UCSD-AML1 (cell line): Measurements from ENCODE around the gene GASK1B.

Source experiments
- DNase-seq: peaks from one replicate; lab custom pipeline; 2025; ENCODE audit not compliant: unreplicated experiment; lab: John Stamatoyannopoulos, UW

The GASK1B gene

DNA sequence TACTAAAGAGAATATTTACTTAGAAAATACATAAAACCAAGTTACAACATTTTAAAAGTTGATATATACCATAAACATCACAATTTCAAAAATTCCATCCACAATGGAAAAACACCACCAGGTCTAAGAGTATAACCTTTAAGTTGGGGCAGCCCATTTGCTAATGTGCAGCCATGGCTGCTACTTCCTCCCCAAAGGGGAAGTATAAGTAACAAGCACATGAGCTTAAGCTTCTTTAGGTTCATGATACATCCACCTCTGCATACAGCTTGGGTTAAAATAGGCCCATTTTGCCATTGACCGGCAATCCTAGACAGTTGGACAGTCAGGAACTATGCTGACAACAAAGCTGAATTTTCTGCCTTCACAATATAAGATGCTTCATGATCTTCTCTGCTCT is 16.6 kb upstream of the GASK1B start:
- DNase-seq = no peak

DNA sequence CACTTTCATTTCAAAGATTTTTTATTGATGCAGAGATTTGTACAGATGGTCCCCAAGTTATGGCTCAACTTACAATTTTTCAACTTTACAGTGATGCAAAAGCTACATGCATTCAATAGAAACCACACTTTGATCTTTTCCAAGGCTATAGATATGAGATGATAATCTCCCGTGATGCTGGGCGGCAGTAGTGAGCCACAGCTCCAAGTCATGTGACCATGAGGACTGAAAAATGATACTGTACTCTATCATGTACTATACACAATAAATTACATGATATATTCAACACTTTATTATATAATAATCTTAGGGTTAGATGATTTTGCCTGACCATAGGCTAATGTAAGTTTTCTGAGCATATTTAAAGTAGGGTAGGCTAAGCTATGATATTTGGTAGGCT is 14.0 kb upstream of the GASK1B start:
- DNase-seq = no peak

- DNase-seq = no peak
Measured at GRCh38 chr4:158182736-158183135, 9.9 kb upstream of the GASK1B start.

DNA sequence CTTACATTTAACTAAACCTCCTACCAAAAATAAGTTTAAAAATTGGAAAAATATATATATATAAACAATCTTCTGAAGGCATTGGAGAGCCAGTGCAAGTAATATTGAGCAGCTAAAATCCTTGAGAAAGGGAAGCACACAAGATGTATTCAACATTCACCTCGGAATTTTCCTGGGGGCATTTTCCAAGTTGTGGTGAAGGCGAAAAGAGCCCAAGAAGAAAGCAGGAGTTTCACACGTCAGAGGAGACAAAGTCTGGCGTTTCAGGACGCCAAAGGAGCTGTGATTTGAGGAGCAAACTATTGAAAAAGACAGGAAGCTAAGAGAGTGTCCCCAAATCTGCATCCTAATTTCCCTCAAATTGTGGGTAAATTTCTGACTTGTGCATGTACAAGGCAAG is 9.1 kb upstream of the GASK1B start:
- no peak for DNase-seq

DNA sequence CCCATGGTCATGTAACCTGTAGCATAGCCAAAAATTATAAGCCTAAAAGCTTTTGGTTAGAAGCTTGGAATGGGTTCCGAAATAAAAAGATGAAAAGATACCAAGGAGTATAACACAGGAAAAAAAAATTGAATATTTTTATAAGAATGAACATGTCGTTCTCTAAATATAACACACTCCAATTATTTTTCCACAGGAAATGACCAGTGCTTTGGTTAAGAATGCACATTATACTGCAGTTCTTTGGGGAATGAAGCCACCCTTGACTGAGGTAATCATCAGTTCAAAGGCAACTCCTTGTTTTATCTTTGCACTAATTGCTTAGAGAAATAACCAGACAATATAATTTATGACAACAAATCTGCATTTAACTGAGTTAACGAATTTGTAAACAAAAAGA is 6.6 kb upstream of the GASK1B start:
- no peak for DNase-seq

DNA sequence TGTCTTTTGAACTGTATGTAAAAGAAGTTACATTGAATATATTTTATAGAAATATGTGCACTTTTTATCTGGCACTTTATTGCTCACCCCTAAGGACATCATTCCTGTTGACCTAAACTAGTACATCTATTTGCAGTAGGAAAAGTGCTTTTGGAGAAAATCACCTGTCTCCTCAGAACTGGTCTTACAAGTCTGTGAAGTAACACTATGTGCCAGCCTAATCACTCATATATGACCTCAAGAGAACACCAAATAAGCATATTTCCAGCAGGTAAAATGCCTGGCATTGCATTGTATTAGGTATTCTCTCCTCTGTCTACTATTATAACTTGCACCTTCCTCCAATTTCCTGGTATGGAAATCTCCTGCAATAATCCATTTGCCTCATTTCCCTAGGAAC is 4.0 kb upstream of the GASK1B start:
- DNase-seq = no peak

GRCh38 chr4:158176108-158176507 is 3.3 kb upstream of the GASK1B start:
- no peak for DNase-seq

- peak; percentile 19 for DNase-seq
Measured at GRCh38 chr4:158170691-158171561, 1.9 kb downstream of the GASK1B start.

GRCh38 chr4:158169931-158170690 is 2.7 kb downstream of the GASK1B start:
- no peak for DNase-seq

- DNase-seq = no peak
Measured at GRCh38 chr4:158169506-158169905, 3.3 kb downstream of the GASK1B start.

DNA sequence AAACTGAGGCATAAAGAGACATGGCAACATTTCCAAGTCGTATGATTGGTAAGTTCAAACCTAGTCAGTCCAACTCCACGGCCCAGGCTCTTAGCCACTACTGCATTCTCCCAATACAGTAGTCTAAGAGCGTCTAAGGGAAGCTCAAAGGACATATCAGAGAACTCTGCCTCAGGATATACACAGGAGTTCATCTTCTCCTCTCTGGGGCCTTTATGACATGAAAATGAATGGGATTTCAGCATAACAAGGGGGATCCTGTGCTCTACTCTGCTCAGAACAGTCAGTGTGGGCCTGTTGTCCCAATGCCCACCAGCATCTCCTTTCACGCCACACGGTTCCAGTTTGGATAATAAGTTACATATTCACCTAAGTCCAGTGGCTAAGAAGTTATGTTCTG is 4.2 kb downstream of the GASK1B start:
- DNase-seq = no peak

DNA sequence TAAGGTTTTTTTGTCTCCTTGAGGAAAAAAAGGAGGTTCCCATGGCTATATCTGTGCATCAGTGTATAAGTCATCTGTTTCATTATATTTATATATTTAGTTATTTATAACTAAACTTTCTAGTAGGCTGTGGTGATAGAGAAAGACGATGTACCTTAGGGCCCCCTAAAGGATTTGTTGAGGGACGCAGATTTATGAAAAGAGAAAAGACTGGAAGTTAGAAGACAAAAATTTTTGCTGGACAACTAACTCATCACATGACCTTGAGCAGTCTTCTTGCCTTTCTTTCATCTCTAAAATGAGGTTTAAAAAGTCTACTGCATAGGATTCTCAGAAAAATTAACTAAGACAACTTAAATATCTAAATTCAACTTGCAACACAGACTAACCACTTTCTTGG is 6.1 kb downstream of the GASK1B start:
- no peak for DNase-seq

DNA sequence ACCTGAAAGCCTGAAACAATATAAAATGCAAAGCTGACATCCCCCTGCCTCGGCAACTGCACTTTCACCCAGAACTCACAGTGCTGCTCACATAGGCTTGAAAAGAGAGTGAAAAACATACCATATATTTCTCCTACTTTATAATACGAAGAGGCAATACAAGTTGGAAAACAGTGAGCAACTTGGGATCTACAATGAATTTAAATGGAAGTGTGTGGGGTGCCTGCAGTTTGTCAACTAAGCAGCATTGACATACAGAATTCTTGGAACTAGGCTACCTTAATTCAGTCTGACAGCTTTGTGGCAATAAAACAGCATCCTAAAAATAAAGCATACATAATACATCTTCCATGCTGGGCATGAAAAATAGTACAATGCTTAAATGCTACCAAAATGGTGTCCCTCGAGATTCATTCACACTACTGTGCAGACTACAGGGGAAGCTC is 8.0 kb downstream of the GASK1B start:
- no peak for DNase-seq

GRCh38 chr4:158163941-158164767 is 8.7 kb downstream of the GASK1B start:
- DNase-seq = no peak

GRCh38 chr4:158162631-158163030 is 10.2 kb downstream of the GASK1B start:
- no peak for DNase-seq

GRCh38 chr4:158161551-158162354 is 11.1 kb downstream of the GASK1B start:
- peak; percentile 19 for DNase-seq

- no peak for DNase-seq
Measured at GRCh38 chr4:158159718-158160094, 13.1 kb downstream of the GASK1B start.

DNA sequence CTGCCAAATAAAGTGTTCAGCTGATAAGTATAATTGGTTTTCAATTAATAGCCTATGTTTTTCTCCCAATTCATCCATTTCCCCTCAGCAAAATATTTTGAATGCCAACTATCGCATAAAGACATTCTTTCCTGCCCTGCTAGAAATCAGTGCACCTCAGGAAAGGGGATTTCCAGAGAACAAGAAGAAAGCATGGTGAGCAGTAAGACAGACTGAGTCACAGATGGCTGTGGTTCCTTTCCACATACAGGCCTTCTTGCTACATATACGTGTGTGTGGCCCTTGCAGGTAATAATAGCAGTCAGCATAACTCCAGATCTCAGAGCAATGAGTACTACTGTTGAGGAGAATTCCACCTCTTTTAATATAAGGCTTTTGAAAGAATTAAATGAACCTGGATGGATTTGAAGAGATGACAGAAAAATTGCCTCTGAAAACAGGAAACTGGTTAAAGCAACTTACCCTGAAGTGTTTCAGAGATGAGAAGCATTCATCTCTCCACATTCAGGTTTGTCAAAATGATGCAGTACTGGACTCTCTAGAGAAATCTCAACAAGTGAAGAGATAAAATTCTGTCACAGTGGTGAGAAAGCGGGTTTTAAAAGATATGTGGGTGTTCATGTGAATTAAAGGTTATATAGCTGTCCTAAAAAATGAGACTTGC is 13.6 kb downstream of the GASK1B start:
- no peak for DNase-seq

DNA sequence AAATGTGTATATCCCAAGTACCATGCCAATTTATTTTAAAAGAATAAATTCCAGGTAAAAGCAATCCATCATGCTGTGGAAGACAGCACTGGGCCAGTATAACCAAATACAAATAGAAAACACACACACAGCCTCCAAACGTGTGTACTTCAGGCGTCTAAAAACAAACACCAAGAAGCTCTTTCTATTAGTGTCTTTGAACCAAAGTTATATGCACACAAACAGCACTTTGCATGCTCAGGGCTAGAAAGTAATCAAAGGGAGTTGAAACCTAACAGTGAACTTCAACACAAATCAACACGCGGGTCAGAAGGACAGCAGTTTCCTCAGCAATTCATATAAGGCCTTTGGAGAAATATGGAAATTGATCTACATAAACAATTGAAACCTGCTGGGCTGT is 15.4 kb downstream of the GASK1B start:
- DNase-seq = no peak
